OCI-LY3 (cell line): ENCODE results near the gene SPEM2.

Experiments
- H2AFZ ChIP-seq: fragments of 200-600, 300-600 bp; shearing (Covaris generic); 2 replicates; pipeline ENCODE4 v1.6.0; 2014; ENCODE audit warnings: antibody characterized with exemption, low read depth, low read length
- H3K27ac ChIP-seq: fragments of 200-600, 300-600 bp; sonication (generic); 2 replicates; pipeline ENCODE4 v1.5.1; 2014; ENCODE audit warnings: mild to moderate bottlenecking, low read length, moderate library complexity, mixed read lengths
- H3K27me3 ChIP-seq: fragments of 200-600, 300-600 bp; sonication (generic); 2 replicates; pipeline ENCODE4 v1.6.1; 2014; ENCODE audit warnings: low read depth, low read length, mixed read lengths
- H3K36me3 ChIP-seq: fragments of 200-600, 300-600 bp; sonication (generic); replicated peaks from 2 replicates; pipeline ENCODE3; 2014; ENCODE audit warnings: low read depth, low read length, mixed read lengths
- H3K4me1 ChIP-seq: fragments of 300-600, 200-600 bp; sonication (generic); 2 replicates; pipeline ENCODE4 v1.6.1; 2014; ENCODE audit warnings: low read length, mixed read lengths
- H3K4me2 ChIP-seq: fragments of 200-600, 300-600 bp; sonication (generic); 2 replicates; pipeline ENCODE4 v1.6.1; 2014; ENCODE audit warnings: low read length, mixed read lengths
- H3K4me3 ChIP-seq: fragments of 300-600, 200-600 bp; sonication (generic); 2 replicates; pipeline ENCODE4 v1.5.1; 2014; ENCODE audit warnings: antibody characterized with exemption, mild to moderate bottlenecking, low read length, moderate library complexity
- H3K79me2 ChIP-seq: fragments of 300-600, 200-600 bp; shearing (Covaris generic); 2 replicates; pipeline ENCODE4 v1.6.1; 2014; ENCODE audit warnings: mild to moderate bottlenecking, low read length, mixed read lengths
- H3K9ac ChIP-seq: fragments of 300-600, 200-600 bp; shearing (Covaris generic); 2 replicates; pipeline ENCODE4 v1.6.0; 2014; ENCODE audit warnings: mild to moderate bottlenecking, low read length, moderate library complexity
- H3K9me3 ChIP-seq: fragments of 200-600, 300-600 bp; shearing (Covaris generic); 2 replicates; pipeline ENCODE4 v1.6.1; 2014; ENCODE audit warnings: low read length, mixed read lengths; ENCODE audit not compliant: insufficient read depth
- H4K20me1 ChIP-seq: fragments of 200-600, 300-600 bp; sonication (generic); 2 replicates; pipeline ENCODE4 v1.6.1; 2016; ENCODE audit warnings: low read length, mixed read lengths; ENCODE audit not compliant: insufficient read depth
- CTCF ChIP-seq: fragments of 200-600, 300-600 bp; sonication (generic); IDR thresholded peaks from 2 replicates; pipeline ENCODE4 v1.5.1; 2014; ENCODE audit warnings: antibody characterized with exemption, low read length, low read depth
- EZH2phosphoT487 ChIP-seq: fragments of 200-600 bp; shearing (Covaris generic); IDR thresholded peaks from 2 replicates; pipeline ENCODE4 v1.6.1; 2018; ENCODE audit warnings: antibody characterized with exemption, mixed run types, low read depth

Gene SPEM2

GRCh38 chr17:7448461-7448860, 23.0 kb downstream of the SPEM2 start:
- Histone ChIP-seq H3K9ac (no peak overlapping the region), H3K4me3 (no peak overlapping the region), H3K27ac (no peak overlapping the region), H2AFZ (no peak overlapping the region), H4K20me1 (no peaks in the 10 kb centered on the region), H3K36me3 (no peaks in the 10 kb centered on the region), H3K79me2 (no peaks in the 10 kb centered on the region), H3K4me2 (no peak overlapping the region), H3K9me3 (no peaks in the 10 kb centered on the region), H3K4me1 (no peaks in the 10 kb centered on the region), H3K27me3 (no peaks in the 10 kb centered on the region)
- TF ChIP-seq CTCF (no peak), EZH2phosphoT487 (no peak)

- Histone ChIP-seq H3K27me3 (no peaks in the 10 kb centered on the region), H3K4me1 (peaks cover 4% of the 10 kb centered on the region; the same call in 1 of the 2 replicates), H3K27ac (no peak overlapping the region), H3K4me2 (no peak overlapping the region), H2AFZ (no peak overlapping the region), H3K36me3 (no peaks in the 10 kb centered on the region), H3K79me2 (no peaks in the 10 kb centered on the region), H4K20me1 (no peaks in the 10 kb centered on the region), H3K9me3 (no peaks in the 10 kb centered on the region), H3K9ac (no peak overlapping the region), H3K4me3 (no peak overlapping the region)
- TF ChIP-seq EZH2phosphoT487 (no peak), CTCF (no peak)
These were observed 34.6 kb downstream of the SPEM2 start for GRCh38 chr17:7459961-7460545.

- no peaks in the 10 kb centered on the region for H3K9me3 ChIP-seq
- H3K27ac ChIP-seq = no peak overlapping the region
- H3K9ac ChIP-seq = no peak overlapping the region
- no peaks in the 10 kb centered on the region for H3K27me3 ChIP-seq
- no peak overlapping the region for H3K4me3 ChIP-seq
- no peak overlapping the region for H3K4me2 ChIP-seq
- H3K79me2 ChIP-seq = no peaks in the 10 kb centered on the region
- no peaks in the 10 kb centered on the region for H4K20me1 ChIP-seq
- no peaks in the 10 kb centered on the region for H3K36me3 ChIP-seq
- TF ChIP-seq EZH2phosphoT487 (no peak), CTCF (no peak)
- no peak overlapping the region for H2AFZ ChIP-seq
- peaks cover 4% of the 10 kb centered on the region; the same call in 1 of the 2 replicates for H3K4me1 ChIP-seq
These were observed 35.6 kb downstream of the SPEM2 start for GRCh38 chr17:7460850-7461660.

- no peaks in the 10 kb centered on the region for H4K20me1 ChIP-seq
- no peak overlapping the region for H3K9ac ChIP-seq
- H3K27ac ChIP-seq = no peak overlapping the region
- H3K9me3 ChIP-seq = no peaks in the 10 kb centered on the region
- H3K79me2 ChIP-seq = no peaks in the 10 kb centered on the region
- H3K4me3 ChIP-seq = no peak overlapping the region
- TF ChIP-seq CTCF (no peak), EZH2phosphoT487 (no peak)
- H3K36me3 ChIP-seq = no peaks in the 10 kb centered on the region
- H3K4me2 ChIP-seq = no peak overlapping the region
- no peaks in the 10 kb centered on the region for H3K4me1 ChIP-seq
- H3K27me3 ChIP-seq = no peaks in the 10 kb centered on the region
- no peak overlapping the region for H2AFZ ChIP-seq
These were observed 37.3 kb downstream of the SPEM2 start for GRCh38 chr17:7462474-7463371.
